GM12878 (cell line): Measurements from ENCODE around the gene COL13A1. TPM values are rescaled to one million over a fixed set of nuclear protein-coding genes. Genes with fewer than 3 reads are reported as not detected.

Experiments used
- ATAC-seq: fragments of 200-7000 bp; cut with Tn5 transposase; 3 replicates; pipeline ENCODE4 v1.9.1; 2020; ENCODE audit warnings: mild to moderate bottlenecking, moderate library complexity
- BruUV-seq: library from RNA; stranded (reverse); fragments of 400-500 nt; replicated peaks from 2 replicates; lab custom pipeline; 2021; lab: Mats Ljungman, UMichigan
- CTCF ChIA-PET: fragments of 300-600 bp; sonication (Branson Sonifier 250); formaldehyde crosslinking; extraction: SDS; loops from one replicate; lab custom pipeline; 2021; ENCODE audit warnings: inconsistent platforms; lab: Yijun Ruan, JAX
- POLR2A ChIA-PET: fragments of 350-600 bp; formaldehyde crosslinking; extraction: SDS; loops from one replicate; lab custom pipeline; 2021; ENCODE audit warnings: inconsistent platforms; lab: Charles Lee
- RAD21 ChIA-PET: fragments of 300-600 bp; sonication (Branson Sonifier 250); formaldehyde crosslinking; loops from one replicate; lab custom pipeline; 2023; ENCODE audit warnings: antibody characterized with exemption; ENCODE audit not compliant: unreplicated experiment; lab: Charles Lee
- SMC1A ChIA-PET: fragments of 300-600 bp; sonication (Branson Sonifier 250); formaldehyde crosslinking; loops from one replicate; lab custom pipeline; 2023; ENCODE audit not compliant: unreplicated experiment, uncharacterized antibody; lab: Charles Lee
- DNase-seq: peaks from one replicate; pipeline ENCODE4 v3.0.0-alpha.2; 2011; ENCODE audit warnings: low read depth, low spot score
- FAIRE-seq: peaks from 3 replicates; lab custom pipeline; 2011; peaks lifted over from hg19 to GRCh38; lab: Jason Lieb, UNC
- H2AFZ ChIP-seq: 2 replicates; pipeline ENCODE4 v1.6.0; 2011; ENCODE audit warnings: low read depth, low read length, control low read depth; ENCODE audit not compliant: control insufficient read depth
- H3K27ac ChIP-seq: 2 replicates; pipeline ENCODE4 v1.5.1; 2011; ENCODE audit warnings: control low read depth; ENCODE audit not compliant: control insufficient read depth, insufficient read depth
- H3K27me3 ChIP-seq, 2 experiments: replicated peaks in 1 of 2; 2 replicates each; pipeline versions ENCODE4 v1.6.0 to v1.6.1; 2011; ENCODE audit warnings: low read length in 1 of 2; ENCODE audit not compliant: control insufficient read depth in 2 of 2, insufficient read depth in 2 of 2
- H3K36me3 ChIP-seq, 2 experiments: 2 replicates each; pipeline ENCODE4 v1.5.1; 2011; ENCODE audit warnings: low read length in 1 of 2; ENCODE audit not compliant: control insufficient read depth in 2 of 2, insufficient read depth in 2 of 2
- H3K4me1 ChIP-seq: 2 replicates; pipeline ENCODE4 v1.6.1; 2011; ENCODE audit warnings: mild to moderate bottlenecking, low read length, moderate library complexity, mixed read lengths; ENCODE audit not compliant: control insufficient read depth, insufficient read depth
- H3K4me2 ChIP-seq: 2 replicates; pipeline ENCODE4 v1.6.0; 2011; ENCODE audit warnings: control low read depth; ENCODE audit not compliant: control insufficient read depth, insufficient read depth
- H3K4me3 ChIP-seq: fragments of 200-600 bp; sonication (generic); 2 replicates; pipeline ENCODE4 v1.5.1; 2016
- H3K79me2 ChIP-seq: 2 replicates; pipeline ENCODE4 v1.6.0; 2011; ENCODE audit warnings: low read length; ENCODE audit not compliant: control insufficient read depth, insufficient read depth
- H3K9ac ChIP-seq: 2 replicates; pipeline ENCODE4 v1.8.0; 2011; ENCODE audit warnings: low read length, control low read depth, mixed read lengths; ENCODE audit not compliant: control insufficient read depth, insufficient read depth
- H3K9me3 ChIP-seq: replicated peaks from 3 replicates; pipeline ENCODE4 v1.5.1; 2011; ENCODE audit warnings: mild to moderate bottlenecking, low read length; ENCODE audit not compliant: control insufficient read depth, insufficient read depth
- H4K20me1 ChIP-seq: 2 replicates; pipeline ENCODE4 v1.6.0; 2011; ENCODE audit not compliant: control insufficient read depth, insufficient read depth
- NBN ChIP-seq: fragments of 450-650 bp; IDR thresholded peaks from 2 replicates; pipeline ENCODE4 v1.6.1; 2016
- RAD21 ChIP-seq: IDR thresholded peaks from 2 replicates; pipeline ENCODE4 v1.6.1; 2011; ENCODE audit warnings: mild to moderate bottlenecking, low read depth, low read length, moderate library complexity; ENCODE audit not compliant: insufficient read depth
- YY1 ChIP-seq: IDR thresholded peaks from 2 replicates; pipeline ENCODE4 v1.6.1; 2011; ENCODE audit warnings: low read depth, mild to moderate bottlenecking, low read length
- WGBS: methylation state at CpG from one replicate; pipeline ENCODE4 v1.1.6; 2016; ENCODE audit warnings: low lambda C conversion rate; ENCODE audit not compliant: insufficient replicate concordance, insufficient coverage; ENCODE audit errors: missing lambda C conversion rate; 5-methylcytosine and 5-hydroxymethylcytosine counted together
- in situ Hi-C: fragments of 300-500 bp; cut with MboI; formaldehyde crosslinking; loops from 9 replicates; pipeline ENCODE4 v1.14.3; 2018; ENCODE audit warnings: mixed read lengths
- intact Hi-C: fragments of 100-400 bp; cut with micrococcal nuclease; formaldehyde crosslinking; loops from one replicate; pipeline ENCODE4 v1.14.2; 2022; ENCODE audit not compliant: unreplicated experiment
- polyA plus RNA-seq, 11 experiments: library from polyadenylated mRNA; depleted of rRNA in 4 of 11; unstranded in 6 of 11; stranded (reverse) in 5 of 11; fragments of >200 nt; fragmentation: Nextera tagmentation in 4 of 11; fragmentation: Illumina TruSeq in 1 of 11; extraction: Ambion mirVana in 4 of 11; extraction: Trizol in 1 of 11; gene quantifications; 1 replicate in 1 of 11; 2 replicates in 10 of 11; pipeline versions ENCODE4 v1.2.1 to v1.2.3, GENCODE V29; 2011 to 2016; ENCODE audit warnings: inconsistent platforms in 2 of 11, missing spikeins in 2 of 11, low read depth in 1 of 11
- total RNA-seq, 4 experiments: library from RNA; depleted of rRNA in 3 of 4; stranded (reverse); fragments of >200 nt in 3 of 4; fragmentation: Illumina TruSeq in 1 of 4; extraction: Trizol in 1 of 4; gene quantifications; 2 replicates each; pipeline versions ENCODE4 v1.2.1 to v1.2.3, GENCODE V29; 2013 to 2021
- TF ChIP-seq, protein P1 (sequence below), 3 experiments: IDR thresholded peaks in 2 of 3; conservative IDR thresholded peaks in 1 of 3; 2 replicates each; pipeline ENCODE4 v1.5.1; 2011; ENCODE audit warnings: low read depth in 3 of 3, low read length in 3 of 3, mild to moderate bottlenecking in 3 of 3, control low read depth in 2 of 3, moderate library complexity in 2 of 3, inconsistent platforms in 1 of 3, mixed read lengths in 1 of 3; ENCODE audit not compliant: control insufficient read depth in 2 of 3, insufficient read depth in 1 of 3; ENCODE audit errors: extremely low read depth in 1 of 3

COL13A1 gene
- total and polyA plus RNA-seq, 10 of the 15 experiments (the other 5 are each of a cell fraction or from before 2014, with no cell fraction given), result 0.03 to 0.15 (median 0.05) TPM; not detected in 7

DNA sequence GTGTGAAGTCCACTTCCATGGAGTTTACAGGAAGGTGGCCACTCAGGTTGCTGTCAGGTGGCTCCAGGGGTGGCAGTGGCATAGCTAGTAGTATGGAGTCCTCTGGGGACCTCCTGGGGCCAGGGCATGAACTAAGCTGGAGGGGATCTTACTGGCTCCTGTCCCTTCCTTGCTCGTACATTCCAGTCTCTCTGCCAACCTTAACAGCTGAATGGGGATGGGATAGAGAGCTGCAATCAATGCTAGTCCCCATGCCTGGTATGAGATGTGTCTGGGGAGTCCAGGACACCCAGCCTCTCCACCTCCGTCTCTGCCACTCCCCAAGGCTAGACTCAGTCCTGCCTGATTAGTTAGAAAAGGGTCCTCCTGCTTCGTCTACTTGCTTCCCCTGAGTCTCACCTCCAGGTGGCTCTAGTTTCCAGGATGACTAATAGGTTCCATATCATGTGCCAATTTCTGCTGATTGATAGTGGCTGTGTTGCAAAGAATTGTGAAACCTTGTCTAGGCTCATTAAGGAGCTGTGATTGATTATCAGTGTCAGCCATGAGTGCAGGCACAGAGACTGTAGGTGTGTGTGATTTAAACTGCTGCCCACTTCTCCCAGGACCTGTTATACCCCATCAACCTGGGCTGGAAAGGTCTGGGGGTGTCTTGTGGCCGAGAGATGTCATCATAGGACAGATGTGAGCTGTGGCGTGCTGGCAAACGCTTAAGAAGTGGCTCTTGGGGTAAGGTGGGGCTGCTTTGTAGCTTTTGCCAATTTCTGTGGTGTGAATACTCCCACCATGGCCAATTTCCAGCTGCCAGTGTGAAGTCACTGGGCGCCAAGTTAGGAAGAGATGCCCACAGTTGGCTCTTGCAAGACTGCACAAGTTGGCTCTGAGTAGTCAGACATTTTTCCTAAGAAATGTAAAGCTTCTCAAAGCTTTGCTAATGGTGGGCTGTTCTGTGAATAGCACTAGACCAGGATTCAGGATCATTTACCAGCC, 59.8 kb downstream of the COL13A1 start:
- TF ChIP-seq NBN (no peak), RAD21 (0 out of 2 replicates have a peak, but pooled peaks have one; percentile 1), YY1 (no peak)
- TF ChIP-seq, protein P1, sequence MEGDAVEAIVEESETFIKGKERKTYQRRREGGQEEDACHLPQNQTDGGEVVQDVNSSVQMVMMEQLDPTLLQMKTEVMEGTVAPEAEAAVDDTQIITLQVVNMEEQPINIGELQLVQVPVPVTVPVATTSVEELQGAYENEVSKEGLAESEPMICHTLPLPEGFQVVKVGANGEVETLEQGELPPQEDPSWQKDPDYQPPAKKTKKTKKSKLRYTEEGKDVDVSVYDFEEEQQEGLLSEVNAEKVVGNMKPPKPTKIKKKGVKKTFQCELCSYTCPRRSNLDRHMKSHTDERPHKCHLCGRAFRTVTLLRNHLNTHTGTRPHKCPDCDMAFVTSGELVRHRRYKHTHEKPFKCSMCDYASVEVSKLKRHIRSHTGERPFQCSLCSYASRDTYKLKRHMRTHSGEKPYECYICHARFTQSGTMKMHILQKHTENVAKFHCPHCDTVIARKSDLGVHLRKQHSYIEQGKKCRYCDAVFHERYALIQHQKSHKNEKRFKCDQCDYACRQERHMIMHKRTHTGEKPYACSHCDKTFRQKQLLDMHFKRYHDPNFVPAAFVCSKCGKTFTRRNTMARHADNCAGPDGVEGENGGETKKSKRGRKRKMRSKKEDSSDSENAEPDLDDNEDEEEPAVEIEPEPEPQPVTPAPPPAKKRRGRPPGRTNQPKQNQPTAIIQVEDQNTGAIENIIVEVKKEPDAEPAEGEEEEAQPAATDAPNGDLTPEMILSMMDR (IDR thresholded peaks at IDR 0.05 in 2 of 3, conservative IDR thresholded peaks at IDR 0.05 in 1 of 3; ENCODE audit: control insufficient read depth in 2 of 3, extremely low read depth in 1 of 3, insufficient read depth in 1 of 3, low read depth in 3 of 3, low read length in 3 of 3), result peak in 2 of 3 experiments; percentile 12 to 14; a peak in 2 of 6 replicates
- no peaks in the 10 kb centered on the region for H3K36me3 ChIP-seq
- no peak overlapping the region for H2AFZ ChIP-seq
- intact Hi-C loops (no loop called here), in situ Hi-C loops (no loop called here)
- ChIA-PET CTCF (interaction anchor here (1.2 to 1.4 kb wide), 2 partner anchors 53 to 97 kb away, joined by 3 to 5 read pairs; no protein-coding TSS in a partner anchor), POLR2A (no interaction called here), SMC1A (interaction anchor here (0.8 kb wide), 1 partner anchor 53 kb away, joined by 4 read pairs; no protein-coding TSS in a partner anchor), RAD21 (interaction anchor here (0.6 kb wide), 1 partner anchor 47 kb away, joined by 3 read pairs; no protein-coding TSS in a partner anchor)
- H3K9me3 ChIP-seq, result no peaks in the 10 kb centered on the region
- no peak overlapping the region for H3K4me3 ChIP-seq
- no peaks in the 10 kb centered on the region for H3K79me2 ChIP-seq
- no peak overlapping the region for H3K27ac ChIP-seq
- no TSS peak for BruUV-seq
- no peaks in the 10 kb centered on the region for H4K20me1 ChIP-seq
- FAIRE-seq, result no peak
- peak; percentile 71 for ATAC-seq
- no peaks in the 10 kb centered on the region for H3K4me1 ChIP-seq
- H3K4me2 ChIP-seq, result no peak overlapping the region
- no peak overlapping the region for H3K9ac ChIP-seq
- DNase-seq, result no peak
- peaks cover 0 to 3% of the 10 kb centered on the region in 2 experiments; a peak in 3 of 4 replicates for H3K27me3 ChIP-seq
- 6% methylated on average over 7 of the region's 7 CpGs for WGBS
